SJSA1 (cell line): ENCODE data around the gene PIM2. TPM values are rescaled to one million over a fixed set of nuclear protein-coding genes. Genes with fewer than 3 reads are reported as not detected.
A peak's percentile ranks its signal among the peaks of the same experiment; 100 is the strongest.

Experiments used
- DNase-seq, 2 experiments: peaks; one replicate each; pipeline ENCODE4 v3.0.0-alpha.2; 2015 to 2020; ENCODE audit warnings: low spot score in 2 of 2, low read depth in 1 of 2
- H3K27ac ChIP-seq: fragments of 250-450 bp; sonication (Bioruptor Pico); 2 replicates; pipeline ENCODE4 v1.5.1; 2020; ENCODE audit warnings: mild to moderate bottlenecking, moderate library complexity
- H3K27me3 ChIP-seq: fragments of 250-450 bp; sonication (Bioruptor Pico); replicated peaks from 2 replicates; pipeline ENCODE4 v1.5.1; 2020; ENCODE audit warnings: mild to moderate bottlenecking, moderate library complexity
- H3K36me3 ChIP-seq: fragments of 250-450 bp; sonication (Bioruptor Pico); 2 replicates; pipeline ENCODE4 v1.5.1; 2020; ENCODE audit warnings: mild to moderate bottlenecking
- H3K4me1 ChIP-seq: fragments of 250-450 bp; sonication (Bioruptor Pico); replicated peaks from 2 replicates; pipeline ENCODE4 v1.6.1; 2021; ENCODE audit warnings: mild to moderate bottlenecking
- H3K4me3 ChIP-seq: fragments of 250-450 bp; sonication (Bioruptor Pico); 2 replicates; pipeline ENCODE4 v1.5.1; 2020; ENCODE audit warnings: mild to moderate bottlenecking
- H3K9me3 ChIP-seq: fragments of 250-450 bp; sonication (Bioruptor Pico); replicated peaks from 2 replicates; pipeline ENCODE4 v1.5.1; 2020; ENCODE audit warnings: mild to moderate bottlenecking
- total RNA-seq: library from RNA; depleted of rRNA; stranded (reverse); fragments of >200 nt; shearing (Covaris generic); gene quantifications from 2 replicates; pipeline ENCODE4 v1.2.3, GENCODE V29; 2014

PIM2 gene
- total RNA-seq, 1 experiment from 2014 or later, result 10.8 TPM

- Histone ChIP-seq H3K36me3 (0 out of 2 replicates have a peak, but pooled peaks cover 3% of the 10 kb centered on the region), H3K4me3 (no peak overlapping the region), H3K27ac (no peak overlapping the region), H3K4me1 (no peaks in the 10 kb centered on the region; the same call in 1 of the 2 replicates), H3K9me3 (no peaks in the 10 kb centered on the region), H3K27me3 (no peaks in the 10 kb centered on the region)
- no peak for DNase-seq
These were observed 24.1 kb upstream of the PIM2 start for GRCh38 chrX:48942895-48943294.

- no peak for DNase-seq
- Histone ChIP-seq H3K36me3 (0 out of 2 replicates have a peak, but pooled peaks cover 3% of the 10 kb centered on the region), H3K9me3 (no peaks in the 10 kb centered on the region), H3K27me3 (no peaks in the 10 kb centered on the region), H3K4me1 (peaks cover 10% of the 10 kb centered on the region), H3K4me3 (no peak overlapping the region), H3K27ac (no peak overlapping the region)
These were observed 21.7 kb upstream of the PIM2 start for GRCh38 chrX:48940404-48940955.

GRCh38 chrX:48939524-48940228 lies 20.9 kb upstream of the PIM2 start:
- 0 out of 2 replicates have a peak, but pooled peaks cover 3% of the 10 kb centered on the region for H3K36me3 ChIP-seq
- DNase-seq, result no peak
- H3K9me3 ChIP-seq, result no peaks in the 10 kb centered on the region
- H3K27ac ChIP-seq, result no peak overlapping the region
- H3K4me1 ChIP-seq, result peaks cover 10% of the 10 kb centered on the region
- no peaks in the 10 kb centered on the region for H3K27me3 ChIP-seq
- no peak overlapping the region for H3K4me3 ChIP-seq

- Histone ChIP-seq H3K9me3 (no peaks in the 10 kb centered on the region), H3K27ac (no peak overlapping the region), H3K36me3 (peaks cover 5% of the 10 kb centered on the region), H3K27me3 (no peaks in the 10 kb centered on the region), H3K4me3 (no peak overlapping the region), H3K4me1 (peaks cover 10% of the 10 kb centered on the region)
- DNase-seq, result no peak
These were observed 20.0 kb upstream of the PIM2 start for GRCh38 chrX:48938721-48939425.

GRCh38 chrX:48937054-48937907 lies 18.5 kb upstream of the PIM2 start:
- peak; percentile 29 to 48 for DNase-seq
- H3K27me3 ChIP-seq, result no peaks in the 10 kb centered on the region
- H3K4me3 ChIP-seq, result no peak overlapping the region
- H3K9me3 ChIP-seq, result no peaks in the 10 kb centered on the region
- peaks cover 10% of the 10 kb centered on the region for H3K4me1 ChIP-seq
- H3K36me3 ChIP-seq, result peaks cover 5% of the 10 kb centered on the region
- H3K27ac ChIP-seq, result no peak overlapping the region

GRCh38 chrX:48936429-48937053 lies 17.7 kb upstream of the PIM2 start:
- no peak for DNase-seq
- peaks cover 10% of the 10 kb centered on the region for H3K4me1 ChIP-seq
- no peak overlapping the region for H3K27ac ChIP-seq

GRCh38 chrX:48935301-48935670 lies 16.5 kb upstream of the PIM2 start:
- no peak for DNase-seq
- peaks cover 10% of the 10 kb centered on the region for H3K4me1 ChIP-seq
- peaks cover 7% of the 10 kb centered on the region for H3K36me3 ChIP-seq
- H3K27ac ChIP-seq, result no peak overlapping the region
- no peaks in the 10 kb centered on the region for H3K9me3 ChIP-seq
- no peaks in the 10 kb centered on the region for H3K27me3 ChIP-seq
- no peak overlapping the region for H3K4me3 ChIP-seq

More at GRCh38 chrX:48936429-48937053, 17.7 kb upstream of the PIM2 start:
- H3K4me3 ChIP-seq, result no peak overlapping the region
- H3K9me3 ChIP-seq, result no peaks in the 10 kb centered on the region
- H3K36me3 ChIP-seq, result peaks cover 5% of the 10 kb centered on the region
- H3K27me3 ChIP-seq, result no peaks in the 10 kb centered on the region

GRCh38 chrX:48934581-48935300 lies 15.9 kb upstream of the PIM2 start:
- Histone ChIP-seq H3K36me3 (peaks cover 8% of the 10 kb centered on the region), H3K4me1 (peaks cover 10% of the 10 kb centered on the region), H3K27me3 (no peaks in the 10 kb centered on the region)

GRCh38 chrX:48933757-48934156 lies 14.9 kb upstream of the PIM2 start:
- H3K27me3 ChIP-seq, result no peaks in the 10 kb centered on the region
- H3K36me3 ChIP-seq, result peaks cover 8% of the 10 kb centered on the region
- H3K4me3 ChIP-seq, result no peak overlapping the region
- H3K4me1 ChIP-seq, result peaks cover 10% of the 10 kb centered on the region
- no peaks in the 10 kb centered on the region for H3K9me3 ChIP-seq
- no peak overlapping the region for H3K27ac ChIP-seq
- no peak for DNase-seq

More at GRCh38 chrX:48934581-48935300, 15.9 kb upstream of the PIM2 start:
- H3K27ac ChIP-seq, result no peak overlapping the region
- H3K4me3 ChIP-seq, result no peak overlapping the region
- H3K9me3 ChIP-seq, result no peaks in the 10 kb centered on the region
- DNase-seq, result no peak

DNA sequence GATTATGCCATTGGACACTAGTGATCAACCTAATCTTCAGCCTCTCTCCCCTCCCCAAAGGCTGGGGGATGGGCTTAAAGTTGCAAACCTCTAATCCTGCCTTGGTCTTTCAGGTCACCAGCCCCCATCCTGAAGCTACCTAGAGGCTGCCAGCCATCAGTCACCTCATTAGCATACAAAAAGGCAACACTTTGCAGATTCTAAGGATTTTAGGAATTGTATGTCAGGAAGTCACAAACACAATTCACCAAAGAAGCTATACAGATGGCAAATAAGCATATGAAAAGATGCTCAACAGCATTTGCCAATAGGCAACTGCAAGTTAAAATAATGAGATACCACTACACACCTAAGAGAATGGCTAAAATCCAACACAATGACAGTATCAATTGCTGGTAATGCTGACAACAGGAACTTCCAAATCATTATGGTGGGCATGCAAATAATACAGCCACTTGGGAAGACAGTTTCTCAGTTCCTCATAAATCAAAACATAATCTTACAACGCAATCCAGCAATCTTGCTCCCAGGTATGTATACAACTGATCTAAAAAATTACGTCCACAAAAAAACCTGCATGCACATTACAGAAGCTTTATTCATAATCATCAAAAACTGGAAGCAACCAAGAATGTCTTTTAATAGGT lies 9.0 kb upstream of the PIM2 start:
- Histone ChIP-seq H3K27me3 (no peaks in the 10 kb centered on the region), H3K4me3 (no peak overlapping the region), H3K27ac (no peak overlapping the region), H3K9me3 (no peaks in the 10 kb centered on the region), H3K4me1 (no peaks in the 10 kb centered on the region), H3K36me3 (peaks cover 10% of the 10 kb centered on the region; the same call in 1 of the 2 replicates)
- DNase-seq, result no peak

DNA sequence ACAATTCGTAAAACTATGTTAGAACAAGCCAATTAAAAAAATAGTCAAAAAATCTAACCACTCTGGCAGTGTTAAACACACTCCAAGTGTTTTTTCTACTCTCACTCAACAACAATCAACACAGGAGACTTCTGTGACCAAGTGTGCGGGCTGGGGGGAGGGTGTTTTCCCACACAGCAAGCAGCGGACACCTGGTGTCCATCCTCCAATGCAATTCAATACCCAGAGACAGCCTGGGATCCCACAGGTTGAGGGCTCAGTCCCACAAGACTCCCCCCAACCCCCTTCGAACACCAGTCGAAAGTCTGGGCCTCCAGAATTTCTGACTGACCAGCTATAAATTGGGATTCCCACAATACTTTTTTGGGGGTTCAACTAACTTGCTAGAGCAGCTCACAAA lies 8.3 kb upstream of the PIM2 start:
- no peak for DNase-seq
- no peaks in the 10 kb centered on the region for H3K27me3 ChIP-seq
- H3K27ac ChIP-seq, result no peak overlapping the region
- no peaks in the 10 kb centered on the region for H3K4me1 ChIP-seq
- H3K4me3 ChIP-seq, result no peak overlapping the region
- H3K9me3 ChIP-seq, result no peaks in the 10 kb centered on the region
- H3K36me3 ChIP-seq, result peaks cover 12% of the 10 kb centered on the region; the same call in 1 of the 2 replicates

- H3K9me3 ChIP-seq, result no peaks in the 10 kb centered on the region
- 0 out of 2 replicates have a peak, but pooled peaks cover 9% of the 10 kb centered on the region for H3K36me3 ChIP-seq
- no peaks in the 10 kb centered on the region for H3K27me3 ChIP-seq
These were observed 5.4 kb upstream of the PIM2 start for GRCh38 chrX:48924270-48924669.

More at GRCh38 chrX:48924270-48924669, 5.4 kb upstream of the PIM2 start:
- peaks cover 7% of the 10 kb centered on the region; the same call in 1 of the 2 replicates for H3K4me1 ChIP-seq
- no peak overlapping the region for H3K4me3 ChIP-seq
- DNase-seq, result no peak
- no peak overlapping the region for H3K27ac ChIP-seq
